Heart right ventricle (tissue), 16 donors: ENCODE data around the gene GPRIN2. TPM values are rescaled to one million over a fixed set of nuclear protein-coding genes. Genes with fewer than 3 reads are reported as not detected.

Experiments
- ATAC-seq, 8 donors: fragments of 200-7000 bp; cut with Tn5 transposase; one replicate each; pipeline ENCODE4 v1.9.1; 2020; ENCODE audit warnings: mild to moderate bottlenecking in 8 of 8, moderate library complexity in 8 of 8, moderate number of reproducible peaks in 1 of 8
- DNase-seq, 2 donors: peaks; one replicate each; pipeline ENCODE4 v3.0.0-alpha.2; 2020
- H3K27ac ChIP-seq, 10 donors: fragments of 200-600 bp; sonication (generic) in 2 of 10; one replicate each; pipeline versions ENCODE4 v1.5.0 to v1.8.0; 2020 to 2022; ENCODE audit warnings: mild to moderate bottlenecking in 3 of 10
- H3K27me3 ChIP-seq, 7 donors: fragments of 200-600 bp; one replicate each; pipeline ENCODE4 v1.8.0; 2021 to 2022; ENCODE audit warnings: mild to moderate bottlenecking in 2 of 7
- H3K36me3 ChIP-seq, 9 donors: fragments of 200-600 bp; sonication (generic) in 1 of 9; one replicate each; pipeline versions ENCODE4 v1.5.0 to v1.8.0; 2020 to 2022; ENCODE audit warnings: mild to moderate bottlenecking in 2 of 9
- H3K4me1 ChIP-seq, 9 donors: fragments of 200-600 bp; sonication (generic) in 1 of 9; one replicate each; pipeline versions ENCODE4 v1.5.0 to v1.8.0; 2020 to 2022; ENCODE audit warnings: mild to moderate bottlenecking in 4 of 9
- H3K4me3 ChIP-seq, 10 donors: fragments of 200-600 bp; sonication (generic) in 2 of 10; one replicate each; pipeline versions ENCODE4 v1.5.0 to v1.8.0; 2020 to 2022; ENCODE audit warnings: mild to moderate bottlenecking in 7 of 10, moderate library complexity in 2 of 10
- H3K9me3 ChIP-seq, 11 donors: fragments of 200-600 bp in 10 of 11; sonication (generic) in 2 of 11; one replicate each; pipeline versions ENCODE4 v1.5.0 to v1.8.0; 2013 to 2022; ENCODE audit warnings: mild to moderate bottlenecking in 2 of 11, control low read depth in 1 of 11, moderate library complexity in 1 of 11
- CTCF ChIP-seq, 9 donors: fragments of 200-600 bp; sonication (generic) in 2 of 9; IDR thresholded peaks; one replicate each; pipeline versions ENCODE4 v1.5.0 to v1.8.0; 2021 to 2022; ENCODE audit warnings: antibody characterized with exemption in 9 of 9, mild to moderate bottlenecking in 5 of 9, moderate library complexity in 1 of 9
- WGBS, 2 donors: extraction: QIAGEN DNeasy Blood & Tissue Kit; methylation state at CpG; one replicate each; pipeline ENCODE4 v1.1.7; 2013; ENCODE audit warnings: inconsistent platforms in 1 of 2; 5-methylcytosine and 5-hydroxymethylcytosine counted together
- intact Hi-C, 10 donors: fragments of 100-400 bp; cut with DNase I; formaldehyde crosslinking; loops; one replicate each; pipeline versions ENCODE4 v1.11.1 to v1.14.2; 2022
- polyA plus RNA-seq, 2 donors: library from polyadenylated mRNA; stranded (reverse); fragments of 200-250 nt; gene quantifications; one replicate each; pipeline ENCODE4 v1.2.3, GENCODE V29; 2013
- total RNA-seq, 10 donors: library from RNA; stranded (reverse); fragmentation: NEBNext Ultra II Directional in 3 of 10; extraction: Animal tissue kit (Norgen Biotek cat#: 25700) in 3 of 10; gene quantifications; one replicate each; pipeline versions ENCODE4 v1.2.1 to v1.2.4, GENCODE V29; 2021 to 2023
- donor health status: Arrhythmogenic right ventricular cardiomyopathy.
- donor health status: ischemic (EF 13 %, LVEDD 7.1; RV severe dilation, severe dysfunction).
- donor health status: healthy with polysubstance abuse.
- donor health status: DM: no; HTN: yes; CAD: no.
- donor health status: DM: no; HTN: no; CAD: no.
- donor health status: ischemic (EF 25% LVEDD 6.9; RV normal size, moderate dysfunction).
- donor health status: ischemic (EF 25% LVEDD 5.7; RV mildly dilated, moderate dysfunction).
- donor health status: healthy.
- donor health status: DM: yes; HTN: yes; CAD: no.
- donor health status: Ischemic cardiomyopathy.
- donor health status: ischemic (EF 35%, LVEDD 5.7; RV mildly dilated, moderate dysfunction).
- donor health status: nonischemic (EF 11% LVEDD 7.7; RV severe dilation, severe dysfunction).
- donor health status: DM: yes; HTN: yes; CAD: no.
- donor health status: PGD.
- donor health status: ischemic (EF 29% LVEDD 5.4; RV normal size, mild dysfunction).
- donor health status: nonischemic (EF 23%, LVEDD 6.1; RV moderate dilation, normal function).

The GPRIN2 gene
- total and polyA plus RNA-seq, 12 donors: 0.13 TPM; not detected in 11

GRCh38 chr10:46545861-46546590, 10.4 kb downstream of the GPRIN2 start:
- WGBS, 2 donors: 83 to 84% methylated on average over 5 of the region's 5 CpGs
- no peak for TF ChIP-seq CTCF (IDR thresholded peaks at IDR 0.05)

GRCh38 chr10:46544989-46545791, 11.3 kb downstream of the GPRIN2 start:
- Histone ChIP-seq H3K4me3 (no peak overlapping the region), H3K27me3 (peaks cover 0 to 85% (median 46%) of the 10 kb centered on the region in 7 donors), H3K36me3 (no peaks in the 10 kb centered on the region), H3K27ac (no peak overlapping the region), H3K4me1 (peaks cover 0 to 8% (median 4%) of the 10 kb centered on the region in 9 donors), H3K9me3 (no peaks in the 10 kb centered on the region)
- TF ChIP-seq CTCF (IDR thresholded peaks at IDR 0.05): peak in 3 of 9 donors; percentile 17 to 37 (median 20)
- WGBS, 2 donors: 68 to 70% methylated on average over 3 of the region's 3 CpGs
- intact Hi-C loops: no loop called here
- no peak for ATAC-seq
- no peak for DNase-seq

More at GRCh38 chr10:46545861-46546590, 10.4 kb downstream of the GPRIN2 start:
- peaks cover 0 to 85% (median 43%) of the 10 kb centered on the region in 7 donors for H3K27me3 ChIP-seq
- H3K4me3 ChIP-seq: no peak overlapping the region
- no peaks in the 10 kb centered on the region for H3K9me3 ChIP-seq
- no peak overlapping the region for H3K27ac ChIP-seq
- intact Hi-C loops: no loop called here
- DNase-seq (no peak), ATAC-seq (no peak)
- H3K4me1 ChIP-seq: peaks cover 0 to 3% (median 2%) of the 10 kb centered on the region in 9 donors
- no peaks in the 10 kb centered on the region for H3K36me3 ChIP-seq

- intact Hi-C loops: no loop called here
- WGBS, 2 donors: 90 to 91% methylated on average over 14 of the region's 14 CpGs
- Histone ChIP-seq H3K4me1 (peaks cover 0 to 8% (median 4%) of the 10 kb centered on the region in 9 donors), H3K9me3 (no peaks in the 10 kb centered on the region), H3K4me3 (no peak overlapping the region), H3K27ac (no peak overlapping the region), H3K27me3 (peaks cover 0 to 80% (median 59%) of the 10 kb centered on the region in 7 donors), H3K36me3 (no peaks in the 10 kb centered on the region)
- ATAC-seq (no peak), DNase-seq (no peak)
- TF ChIP-seq CTCF (IDR thresholded peaks at IDR 0.05): no peak
Observed at GRCh38 chr10:46543466-46544377, 12.7 kb downstream of the GPRIN2 start.
